ENCODE results near the gene MAP2K5. TPM values are rescaled to one million over a fixed set of nuclear protein-coding genes. Genes with fewer than 3 reads are reported as not detected.

MAP2K5 gene
- total RNA-seq, 1 experiment from 2014 or later, result 22.2 TPM

GRCh38 chr15:67845974-67846373 is 303.5 kb downstream of the MAP2K5 start:
- CTCF ChIA-PET, result no interaction called here
- Mint-ChIP-seq H3K4me1 (ENCODE audit: low read depth, unreplicated experiment) (peaks cover 4% of the 10 kb centered on the region), H3K27me3 (ENCODE audit: unreplicated experiment) (peaks cover 13% of the 10 kb centered on the region), H3K4me3 (ENCODE audit: low read depth, unreplicated experiment) (no peak overlapping the region), H3K9me3 (ENCODE audit: low read depth, unreplicated experiment) (no peaks in the 10 kb centered on the region), H3K36me3 (ENCODE audit: insufficient read depth, unreplicated experiment) (peaks cover 3% of the 10 kb centered on the region), H3K27ac (ENCODE audit: unreplicated experiment) (no peak overlapping the region)
- TF ChIP-seq CTCF (IDR thresholded peaks at IDR 0.05; ENCODE audit: unreplicated experiment), result no peak
- BruUV-seq (replicated peaks), result no TSS peak
- intact Hi-C loops (cut with micrococcal nuclease; ENCODE audit: unreplicated experiment), result no loop called here
- no peak for DNase-seq

- TF ChIP-seq CTCF (IDR thresholded peaks at IDR 0.05; ENCODE audit: unreplicated experiment), result no peak
- DNase-seq, result no peak
- H3K36me3 Mint-ChIP-seq (ENCODE audit: insufficient read depth, unreplicated experiment), result no peaks in the 10 kb centered on the region
- BruUV-seq (replicated peaks), result no TSS peak
- CTCF ChIA-PET, result no interaction called here
- intact Hi-C loops (cut with micrococcal nuclease; ENCODE audit: unreplicated experiment), result no loop called here
- H3K27ac Mint-ChIP-seq (ENCODE audit: unreplicated experiment), result no peak overlapping the region
- H3K9me3 Mint-ChIP-seq (ENCODE audit: low read depth, unreplicated experiment), result no peaks in the 10 kb centered on the region
- no peaks in the 10 kb centered on the region for H3K4me1 Mint-ChIP-seq (ENCODE audit: low read depth, unreplicated experiment)
- H3K4me3 Mint-ChIP-seq (ENCODE audit: low read depth, unreplicated experiment), result no peak overlapping the region
- peaks cover 13% of the 10 kb centered on the region for H3K27me3 Mint-ChIP-seq (ENCODE audit: unreplicated experiment)
Observed at GRCh38 chr15:67849538-67849937, 307.0 kb downstream of the MAP2K5 start.

- H3K27me3 Mint-ChIP-seq (ENCODE audit: unreplicated experiment), result peaks cover 13% of the 10 kb centered on the region
- no peak overlapping the region for H3K27ac Mint-ChIP-seq (ENCODE audit: unreplicated experiment)
- no peaks in the 10 kb centered on the region for H3K9me3 Mint-ChIP-seq (ENCODE audit: low read depth, unreplicated experiment)
- H3K36me3 Mint-ChIP-seq (ENCODE audit: insufficient read depth, unreplicated experiment), result no peaks in the 10 kb centered on the region
- intact Hi-C loops (cut with micrococcal nuclease; ENCODE audit: unreplicated experiment), result no loop called here
- no peaks in the 10 kb centered on the region for H3K4me1 Mint-ChIP-seq (ENCODE audit: low read depth, unreplicated experiment)
- BruUV-seq (replicated peaks), result no TSS peak
- DNase-seq, result no peak
- CTCF ChIA-PET, result interaction anchor here (0.7 kb wide), 1 partner anchor 45 kb away, joined by 4 read pairs; no protein-coding TSS in a partner anchor
- no peak overlapping the region for H3K4me3 Mint-ChIP-seq (ENCODE audit: low read depth, unreplicated experiment)
- TF ChIP-seq CTCF (IDR thresholded peaks at IDR 0.05; ENCODE audit: unreplicated experiment), result no peak
Observed at GRCh38 chr15:67850336-67850735, 307.8 kb downstream of the MAP2K5 start.

GRCh38 chr15:67850994-67851571 is 308.6 kb downstream of the MAP2K5 start:
- BruUV-seq (replicated peaks), result no TSS peak
- H3K4me3 Mint-ChIP-seq (ENCODE audit: low read depth, unreplicated experiment), result no peak overlapping the region
- H3K4me1 Mint-ChIP-seq (ENCODE audit: low read depth, unreplicated experiment), result no peaks in the 10 kb centered on the region
- DNase-seq, result no peak
- CTCF ChIA-PET, result interaction anchor here (0.7 kb wide), 1 partner anchor 45 kb away, joined by 4 read pairs; no protein-coding TSS in a partner anchor
- H3K27me3 Mint-ChIP-seq (ENCODE audit: unreplicated experiment), result peaks cover 13% of the 10 kb centered on the region
- intact Hi-C loops (cut with micrococcal nuclease; ENCODE audit: unreplicated experiment), result no loop called here
- H3K27ac Mint-ChIP-seq (ENCODE audit: unreplicated experiment), result no peak overlapping the region
- H3K9me3 Mint-ChIP-seq (ENCODE audit: low read depth, unreplicated experiment), result no peaks in the 10 kb centered on the region
- TF ChIP-seq CTCF (IDR thresholded peaks at IDR 0.05; ENCODE audit: unreplicated experiment), result no peak
- H3K36me3 Mint-ChIP-seq (ENCODE audit: insufficient read depth, unreplicated experiment), result no peaks in the 10 kb centered on the region

All from Calu3 (cell line).